ENCODE measurements around the gene SCAMP1.

DNA sequence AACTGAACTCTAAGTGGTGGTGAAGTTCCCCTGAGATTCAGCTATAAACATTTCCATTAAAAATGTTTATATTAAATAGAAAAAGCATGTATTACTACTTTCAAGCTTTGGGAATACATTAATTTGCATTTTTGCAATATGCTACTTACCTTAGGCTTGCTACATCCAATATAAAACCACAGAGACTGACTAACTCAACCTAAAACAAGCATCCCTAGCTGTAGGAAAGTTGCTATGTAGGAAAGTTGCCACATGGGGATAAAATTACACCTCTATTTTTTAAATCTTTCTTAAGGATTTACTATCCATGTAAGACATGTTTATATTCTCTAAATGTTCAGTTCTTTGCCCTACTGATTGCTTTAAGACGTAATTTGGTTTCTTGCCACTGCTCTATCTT, 12.8 kb downstream of the SCAMP1 start:
- TF ChIP-seq, protein P1, sequence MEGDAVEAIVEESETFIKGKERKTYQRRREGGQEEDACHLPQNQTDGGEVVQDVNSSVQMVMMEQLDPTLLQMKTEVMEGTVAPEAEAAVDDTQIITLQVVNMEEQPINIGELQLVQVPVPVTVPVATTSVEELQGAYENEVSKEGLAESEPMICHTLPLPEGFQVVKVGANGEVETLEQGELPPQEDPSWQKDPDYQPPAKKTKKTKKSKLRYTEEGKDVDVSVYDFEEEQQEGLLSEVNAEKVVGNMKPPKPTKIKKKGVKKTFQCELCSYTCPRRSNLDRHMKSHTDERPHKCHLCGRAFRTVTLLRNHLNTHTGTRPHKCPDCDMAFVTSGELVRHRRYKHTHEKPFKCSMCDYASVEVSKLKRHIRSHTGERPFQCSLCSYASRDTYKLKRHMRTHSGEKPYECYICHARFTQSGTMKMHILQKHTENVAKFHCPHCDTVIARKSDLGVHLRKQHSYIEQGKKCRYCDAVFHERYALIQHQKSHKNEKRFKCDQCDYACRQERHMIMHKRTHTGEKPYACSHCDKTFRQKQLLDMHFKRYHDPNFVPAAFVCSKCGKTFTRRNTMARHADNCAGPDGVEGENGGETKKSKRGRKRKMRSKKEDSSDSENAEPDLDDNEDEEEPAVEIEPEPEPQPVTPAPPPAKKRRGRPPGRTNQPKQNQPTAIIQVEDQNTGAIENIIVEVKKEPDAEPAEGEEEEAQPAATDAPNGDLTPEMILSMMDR (IDR thresholded peaks at IDR 0.05 in 8 of 11, conservative IDR thresholded peaks at IDR 0.05 in 3 of 11): no peak
- TF ChIP-seq POLR2A (IDR thresholded peaks at IDR 0.05) (no peak), POLR2AphosphoS5 (IDR thresholded peaks at IDR 0.05) (no peak)

Measured in spleen (tissue), 7 donors.